HCT116 (cell line): ENCODE measurements around the gene PPIF. TPM values are rescaled to one million over a fixed set of nuclear protein-coding genes. Genes with fewer than 3 reads are reported as not detected.

Source experiments
- ATAC-seq: fragments of 200-7000 bp; cut with Tn5 transposase; 2 replicates; pipeline ENCODE4 v1.9.1; 2020; ENCODE audit warnings: mild to moderate bottlenecking, moderate library complexity
- BruUV-seq: library from RNA; stranded (reverse); fragments of 400-500 nt; replicated peaks from 2 replicates; lab custom pipeline; 2021; lab: Mats Ljungman, UMichigan
- CTCF ChIA-PET: fragments of 300-600 bp; sonication (Branson Sonifier 250); formaldehyde crosslinking; loops from one replicate; lab custom pipeline; 2021; ENCODE audit warnings: antibody characterized with exemption; lab: Charles Lee
- POLR2A ChIA-PET: fragments of 300-600, 350-600 bp; sonication (Branson Sonifier 250); formaldehyde crosslinking; loops from one replicate; lab custom pipeline; 2021; ENCODE audit warnings: antibody characterized with exemption; lab: Charles Lee
- RAD21 ChIA-PET, 2 experiments: fragments of 300-600 bp; sonication (Branson Sonifier 250); formaldehyde crosslinking; loops; one replicate each; lab custom pipeline; 2023; ENCODE audit warnings: low total read pairs in 2 of 2; ENCODE audit not compliant: uncharacterized antibody in 2 of 2, unreplicated experiment in 2 of 2, low non-redundant PET in 1 of 2; lab: Charles Lee
- DNase-seq: peaks from one replicate; pipeline ENCODE4 v3.0.0-alpha.2; 2010; ENCODE audit warnings: low read depth, low spot score
- H2AFZ ChIP-seq: fragments of 200-600 bp; shearing (Covaris generic), sonication (generic); 2 replicates; pipeline ENCODE4 v1.6.1; 2017; ENCODE audit warnings: low read depth, mixed run types, mixed read lengths, antibody characterized with exemption, low read length; ENCODE audit not compliant: poor library complexity, severe bottlenecking
- H3K27ac ChIP-seq: 2 replicates; pipeline ENCODE4 v1.5.1; 2012; ENCODE audit warnings: low read depth, low read length
- H3K27me3 ChIP-seq: fragments of 200-600 bp; sonication (generic); 2 replicates; pipeline ENCODE4 v1.6.1; 2016; ENCODE audit warnings: mixed run types, low read length, mixed read lengths; ENCODE audit not compliant: insufficient read depth
- H3K36me3 ChIP-seq, 2 experiments: fragments of 200-500 bp in 1 of 2; fragments of 200-600 bp in 1 of 2; sonication (Bioruptor generic) in 1 of 2; sonication (generic) in 1 of 2; 2 replicates each; pipeline versions ENCODE4 v1.5.1 to v1.6.1; 2014 to 2016; ENCODE audit warnings: low read length in 2 of 2, inconsistent platforms in 1 of 2, mixed read lengths in 1 of 2, mixed run types in 1 of 2; ENCODE audit not compliant: insufficient read depth in 2 of 2, control insufficient read depth in 1 of 2
- H3K4me1 ChIP-seq, 2 experiments: fragments of 200-600 bp in 1 of 2; sonication (generic) in 1 of 2; 2 replicates each; pipeline versions ENCODE4 v1.5.1 to v1.6.1; 2012 to 2017; ENCODE audit warnings: low read length in 2 of 2, inconsistent platforms in 1 of 2, mild to moderate bottlenecking in 1 of 2, mixed read lengths in 1 of 2, mixed run types in 1 of 2, moderate library complexity in 1 of 2; ENCODE audit not compliant: insufficient read depth in 2 of 2, control insufficient read depth in 1 of 2
- H3K4me2 ChIP-seq: fragments of 200-600 bp; sonication (generic); 2 replicates; pipeline ENCODE4 v1.6.1; 2017; ENCODE audit warnings: mixed run types, low read length, mixed read lengths
- H3K4me3 ChIP-seq, 2 experiments: fragments of 200-600 bp in 1 of 2; sonication (generic) in 1 of 2; replicated peaks in 1 of 2; 2 replicates each; pipeline ENCODE4 v1.5.1; 2011 to 2016; ENCODE audit warnings: low read length in 2 of 2, control low read depth in 1 of 2, low read depth in 1 of 2, mild to moderate bottlenecking in 1 of 2, mixed read lengths in 1 of 2, mixed run types in 1 of 2
- H3K79me2 ChIP-seq: fragments of 200-600 bp; sonication (generic); 2 replicates; pipeline ENCODE4 v1.6.1; 2017; ENCODE audit warnings: mild to moderate bottlenecking, mixed run types, low read length, moderate library complexity, mixed read lengths; ENCODE audit not compliant: insufficient read depth
- H3K9ac ChIP-seq: fragments of 200-600 bp; sonication (generic); 2 replicates; pipeline ENCODE4 v1.6.1; 2016; ENCODE audit warnings: low read length, mixed read lengths
- H3K9me2 ChIP-seq: fragments of 200-600 bp; sonication (generic), shearing (Covaris generic); 2 replicates; pipeline ENCODE4 v1.6.1; 2017; ENCODE audit warnings: mixed run types, mild to moderate bottlenecking, moderate library complexity; ENCODE audit not compliant: insufficient read depth
- H3K9me3 ChIP-seq, 2 experiments: fragments of 200-500 bp in 1 of 2; fragments of 200-600 bp in 1 of 2; sonication (Bioruptor generic) in 1 of 2; sonication (generic) in 1 of 2; 2 replicates each; pipeline ENCODE4 v1.6.1; 2014 to 2017; ENCODE audit warnings: low read length in 2 of 2, mixed read lengths in 2 of 2, inconsistent platforms in 1 of 2, low read depth in 1 of 2, mild to moderate bottlenecking in 1 of 2, mixed run types in 1 of 2, moderate library complexity in 1 of 2; ENCODE audit not compliant: control insufficient read depth in 1 of 2, insufficient read depth in 1 of 2
- H4K20me1 ChIP-seq: fragments of 200-600 bp; sonication (generic), shearing (Covaris generic); 2 replicates; pipeline ENCODE4 v1.6.1; 2017; ENCODE audit warnings: mixed run types, mild to moderate bottlenecking, moderate library complexity; ENCODE audit not compliant: insufficient read depth
- CBX3 ChIP-seq: IDR thresholded peaks from 2 replicates; pipeline ENCODE4 v1.6.1; 2012; ENCODE audit warnings: low read depth
- CEBPB ChIP-seq: IDR thresholded peaks from 2 replicates; pipeline ENCODE4 v1.6.1; 2012; ENCODE audit warnings: low read depth
- ELF1 ChIP-seq: IDR thresholded peaks from 2 replicates; pipeline ENCODE4 v1.6.1; 2012; ENCODE audit warnings: low read depth, borderline replicate concordance
- POLR2A ChIP-seq: IDR thresholded peaks from 2 replicates; pipeline ENCODE4 v1.7.0; 2011; ENCODE audit warnings: borderline replicate concordance; ENCODE audit not compliant: insufficient read depth, insufficient read length; ENCODE audit errors: extremely low read depth
- SP1 ChIP-seq: IDR thresholded peaks from 2 replicates; pipeline ENCODE4 v1.6.1; 2012; ENCODE audit warnings: low read depth
- YY1 ChIP-seq: IDR thresholded peaks from 2 replicates; pipeline ENCODE4 v1.6.1; 2011; ENCODE audit warnings: low read length, low read depth, moderate library complexity, mild to moderate bottlenecking; ENCODE audit not compliant: insufficient replicate concordance; ENCODE audit errors: extremely low read depth
- intact Hi-C: fragments of 100-400 bp; cut with micrococcal nuclease; formaldehyde crosslinking; loops from 2 replicates; pipeline ENCODE4 v1.10.0; 2022
- total RNA-seq: library from RNA; stranded (reverse); gene quantifications from one replicate; pipeline ENCODE4 v1.2.1, GENCODE V29; 2021; ENCODE audit not compliant: unreplicated experiment
- TF ChIP-seq, protein P1 (sequence below): IDR thresholded peaks from 2 replicates; pipeline ENCODE4 v1.6.1; 2012
- TF ChIP-seq, protein P2 (sequence below), 3 experiments: fragments of 200-600 bp in 1 of 3; sonication (generic) in 1 of 3; IDR thresholded peaks in 2 of 3; conservative IDR thresholded peaks in 1 of 3; 2 replicates each; pipeline ENCODE4 v1.5.1; 2012 to 2017; ENCODE audit warnings: low read depth in 2 of 3, low read length in 2 of 3, antibody characterized with exemption in 1 of 3, borderline replicate concordance in 1 of 3, control low read depth in 1 of 3, mild to moderate bottlenecking in 1 of 3, mixed read lengths in 1 of 3, mixed run types in 1 of 3, moderate library complexity in 1 of 3; ENCODE audit not compliant: insufficient read depth in 1 of 3
- TF ChIP-seq, protein P3 (sequence below): IDR thresholded peaks from 2 replicates; pipeline ENCODE4 v1.6.1; 2012

PPIF gene
- total RNA-seq, 1 experiment from 2014 or later: 85.0 TPM

DNA sequence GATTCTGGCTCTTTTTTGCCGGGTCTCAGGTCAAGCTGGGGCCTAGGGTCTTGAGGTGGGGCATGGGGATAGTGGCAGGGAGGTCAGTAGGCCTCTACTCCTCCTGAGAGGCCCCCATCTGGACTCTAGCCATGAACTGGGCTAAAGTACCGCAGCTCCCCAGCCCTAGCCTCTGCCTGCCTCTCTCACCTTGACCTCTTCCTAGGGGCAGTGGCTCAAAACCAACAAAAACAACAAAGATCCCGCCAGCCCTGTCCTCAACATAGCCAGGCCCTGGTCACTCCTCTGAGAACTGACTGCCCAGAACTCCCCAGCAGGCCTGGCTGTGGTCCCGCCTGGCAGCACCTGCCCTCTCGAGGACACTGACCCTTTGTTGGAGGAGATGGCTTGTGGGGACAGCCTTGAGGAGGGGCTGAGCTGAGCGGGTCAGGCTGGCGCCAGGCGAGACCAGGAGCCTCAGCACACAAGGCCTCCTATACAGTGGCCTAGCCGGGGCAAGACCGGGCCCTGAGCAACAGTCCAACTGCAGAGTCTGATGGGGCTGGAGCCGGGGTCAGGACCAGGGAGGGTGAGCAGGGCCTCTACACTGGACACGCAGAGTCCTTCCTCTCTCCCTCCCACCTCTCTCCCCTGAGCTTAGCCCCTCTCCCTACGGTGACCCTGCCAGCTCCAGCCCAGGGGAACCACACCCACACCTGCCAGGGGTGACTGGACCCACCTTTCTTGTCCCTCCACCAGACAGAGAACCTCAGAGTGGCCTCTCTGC, 11.6 kb upstream of the PPIF start:
- Histone ChIP-seq H3K79me2 (no peaks in the 10 kb centered on the region), H3K27me3 (no peaks in the 10 kb centered on the region), H3K4me2 (no peak overlapping the region), H2AFZ (no peak overlapping the region), H3K4me3 (no peak overlapping the region), H3K9ac (no peak overlapping the region), H3K9me2 (no peaks in the 10 kb centered on the region), H4K20me1 (no peaks in the 10 kb centered on the region), H3K4me1 (peaks cover 0 to 27% of the 10 kb centered on the region in 2 experiments; a peak in 2 of 4 replicates), H3K27ac (no peak overlapping the region), H3K36me3 (no peaks in the 10 kb centered on the region), H3K9me3 (no peaks in the 10 kb centered on the region)
- ATAC-seq (no peak), DNase-seq (no peak)
- no TSS peak for BruUV-seq
- TF ChIP-seq ELF1: no peak
- TF ChIP-seq, protein P1, sequence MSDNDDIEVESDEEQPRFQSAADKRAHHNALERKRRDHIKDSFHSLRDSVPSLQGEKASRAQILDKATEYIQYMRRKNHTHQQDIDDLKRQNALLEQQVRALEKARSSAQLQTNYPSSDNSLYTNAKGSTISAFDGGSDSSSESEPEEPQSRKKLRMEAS: no peak
- TF ChIP-seq SP1: no peak
- TF ChIP-seq, protein P2, sequence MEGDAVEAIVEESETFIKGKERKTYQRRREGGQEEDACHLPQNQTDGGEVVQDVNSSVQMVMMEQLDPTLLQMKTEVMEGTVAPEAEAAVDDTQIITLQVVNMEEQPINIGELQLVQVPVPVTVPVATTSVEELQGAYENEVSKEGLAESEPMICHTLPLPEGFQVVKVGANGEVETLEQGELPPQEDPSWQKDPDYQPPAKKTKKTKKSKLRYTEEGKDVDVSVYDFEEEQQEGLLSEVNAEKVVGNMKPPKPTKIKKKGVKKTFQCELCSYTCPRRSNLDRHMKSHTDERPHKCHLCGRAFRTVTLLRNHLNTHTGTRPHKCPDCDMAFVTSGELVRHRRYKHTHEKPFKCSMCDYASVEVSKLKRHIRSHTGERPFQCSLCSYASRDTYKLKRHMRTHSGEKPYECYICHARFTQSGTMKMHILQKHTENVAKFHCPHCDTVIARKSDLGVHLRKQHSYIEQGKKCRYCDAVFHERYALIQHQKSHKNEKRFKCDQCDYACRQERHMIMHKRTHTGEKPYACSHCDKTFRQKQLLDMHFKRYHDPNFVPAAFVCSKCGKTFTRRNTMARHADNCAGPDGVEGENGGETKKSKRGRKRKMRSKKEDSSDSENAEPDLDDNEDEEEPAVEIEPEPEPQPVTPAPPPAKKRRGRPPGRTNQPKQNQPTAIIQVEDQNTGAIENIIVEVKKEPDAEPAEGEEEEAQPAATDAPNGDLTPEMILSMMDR (IDR thresholded peaks at IDR 0.05 in 2 of 3, conservative IDR thresholded peaks at IDR 0.05 in 1 of 3; ENCODE audit: borderline replicate concordance in 1 of 3, insufficient read depth in 1 of 3, low read depth in 2 of 3, low read length in 2 of 3): no peak
- no peak for TF ChIP-seq CBX3
- TF ChIP-seq YY1: no peak
- TF ChIP-seq POLR2A: no peak
- TF ChIP-seq CEBPB: no peak
- TF ChIP-seq, protein P3, sequence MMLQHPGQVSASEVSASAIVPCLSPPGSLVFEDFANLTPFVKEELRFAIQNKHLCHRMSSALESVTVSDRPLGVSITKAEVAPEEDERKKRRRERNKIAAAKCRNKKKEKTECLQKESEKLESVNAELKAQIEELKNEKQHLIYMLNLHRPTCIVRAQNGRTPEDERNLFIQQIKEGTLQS: no peak
- ChIA-PET CTCF (no interaction called here), RAD21 (no interaction called here), POLR2A (no interaction called here)
- intact Hi-C loops: no loop called here
